ENCODE results near the gene SOX5.
"Not testable (repeated sequence)": the region's sequence is repeated elsewhere in the genome, so short reads cannot be mapped to it uniquely, and the experiment has no call there.

The SOX5 gene

DNA sequence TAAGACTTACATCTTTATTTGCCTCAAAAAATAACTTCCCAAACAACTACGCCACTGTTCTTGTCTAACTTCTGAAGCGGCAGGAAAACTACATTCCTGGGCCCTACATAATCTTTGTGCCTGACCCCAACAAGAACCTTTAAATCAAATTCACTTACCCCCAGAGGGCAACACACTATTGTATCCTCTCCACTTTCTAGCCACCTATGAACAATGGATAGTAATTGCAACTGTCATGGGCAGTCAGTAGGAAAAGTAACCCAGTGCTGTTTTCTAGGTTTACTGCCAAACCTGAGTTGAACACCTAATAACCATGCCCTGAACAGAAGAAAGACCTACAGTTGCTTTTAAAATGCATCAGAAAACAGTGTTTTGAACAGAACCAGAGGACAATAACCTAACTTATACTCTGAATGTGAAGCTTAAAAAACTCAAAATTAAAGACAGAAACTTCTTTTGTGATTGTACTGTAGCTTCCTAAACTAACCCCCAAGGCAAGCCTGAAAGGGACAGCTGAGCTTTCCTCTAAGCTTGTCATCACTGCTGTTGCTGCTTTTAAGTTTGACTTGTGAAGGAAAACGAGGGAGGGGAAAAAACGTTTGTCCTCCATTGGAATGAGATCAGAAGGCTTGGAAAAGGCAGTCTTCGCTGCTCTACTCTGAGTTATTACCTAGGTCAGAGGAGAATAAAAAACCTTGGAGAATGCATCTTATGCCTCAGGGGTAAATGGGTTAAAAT lies 195.7 kb downstream of the SOX5 start:
- DNase-seq (ENCODE audit: low spot score): no peak

- no peak for DNase-seq (ENCODE audit: low spot score)
Observed at GRCh38 chr12:23752245-23752644, 197.2 kb downstream of the SOX5 start.

GRCh38 chr12:23751641-23752040 lies 197.8 kb downstream of the SOX5 start:
- no peak for DNase-seq (ENCODE audit: low spot score)

DNA sequence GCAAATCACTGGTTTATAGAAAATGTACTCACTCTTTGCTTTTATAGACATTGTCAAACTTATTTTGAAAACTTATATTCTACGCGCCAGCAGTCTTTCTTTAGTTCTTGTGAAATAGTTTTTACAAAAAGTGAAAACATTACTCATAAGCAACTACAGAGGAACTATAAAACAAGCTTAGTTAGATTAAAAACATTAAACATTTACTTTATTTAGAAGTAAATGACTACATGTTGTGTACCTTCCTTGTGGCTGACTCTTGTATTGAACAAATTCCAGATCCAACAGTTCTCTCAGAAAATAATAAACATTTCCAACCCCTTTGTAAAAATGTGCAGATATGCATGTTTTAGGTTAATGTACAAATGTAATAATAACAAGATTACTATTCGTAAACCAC lies 198.5 kb downstream of the SOX5 start:
- no peak for DNase-seq (ENCODE audit: low spot score)

DNA sequence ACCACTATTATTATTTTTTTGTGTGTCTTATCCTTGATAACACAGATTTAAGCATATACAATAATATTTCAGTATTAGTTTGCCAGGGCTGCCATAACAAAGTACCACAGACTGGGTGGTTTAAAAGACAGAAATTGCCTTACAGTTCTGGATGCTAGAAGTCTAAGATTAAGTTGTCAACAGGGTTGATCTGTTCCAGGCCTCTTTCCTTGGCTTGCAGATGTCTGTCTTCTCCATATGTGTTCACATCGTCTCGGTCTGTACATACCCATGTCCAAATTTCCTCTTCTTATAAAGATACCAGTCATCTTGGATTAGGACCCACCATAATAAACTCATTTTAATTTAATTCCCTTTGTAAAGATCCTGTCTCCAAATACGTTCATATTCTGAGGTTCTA lies 204.8 kb downstream of the SOX5 start:
- DNase-seq (ENCODE audit: low spot score): no peak

- DNase-seq (ENCODE audit: low spot score): no peak
Observed at GRCh38 chr12:23742574-23742973, 206.9 kb downstream of the SOX5 start.

DNA sequence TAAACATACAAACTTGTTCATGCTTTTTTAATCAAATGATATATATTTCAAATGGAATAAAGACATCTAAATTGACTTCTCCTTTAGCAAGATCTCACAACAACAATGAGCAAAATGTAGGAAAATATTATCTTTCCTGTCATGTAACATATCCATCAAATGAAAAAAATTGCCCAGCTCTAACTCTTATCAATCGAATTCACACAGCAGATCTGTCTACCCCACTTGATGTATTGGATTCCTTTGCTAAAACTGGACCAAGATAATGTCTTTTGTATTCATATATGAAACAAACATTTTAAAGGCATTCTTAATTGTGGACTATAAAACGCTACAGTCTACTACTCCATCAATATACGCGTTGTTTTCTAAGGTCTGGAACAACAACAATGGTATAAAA lies 218.0 kb downstream of the SOX5 start:
- DNase-seq (ENCODE audit: low spot score): no peak

GRCh38 chr12:23731035-23731434 lies 218.4 kb downstream of the SOX5 start:
- DNase-seq (ENCODE audit: low spot score): no peak

GRCh38 chr12:23729359-23729758 lies 220.1 kb downstream of the SOX5 start:
- DNase-seq (ENCODE audit: low spot score): no peak

GRCh38 chr12:23726646-23727045 lies 222.8 kb downstream of the SOX5 start:
- DNase-seq (ENCODE audit: low spot score): no peak

GRCh38 chr12:23722655-23723054 lies 226.8 kb downstream of the SOX5 start:
- no peak for DNase-seq (ENCODE audit: low spot score)

DNA sequence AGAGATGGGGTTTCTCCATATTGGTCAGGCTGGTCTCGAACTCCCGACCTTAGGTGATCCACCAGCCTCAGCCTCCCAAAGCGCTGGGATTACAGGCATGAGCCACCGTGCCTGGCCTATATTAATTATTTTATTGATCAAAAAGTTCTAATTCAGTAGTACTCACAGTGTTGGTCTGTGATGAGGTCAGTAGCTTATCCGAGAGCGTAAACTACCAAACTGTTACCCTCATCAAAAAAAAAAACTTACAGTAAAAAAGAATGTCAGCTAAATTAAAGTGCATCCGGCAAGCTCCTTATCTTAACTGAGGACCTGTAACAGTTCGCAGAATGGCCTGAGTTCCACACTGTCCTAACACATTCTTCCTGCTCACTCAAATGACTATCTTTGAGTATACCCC lies 228.2 kb downstream of the SOX5 start:
- no peak for DNase-seq (ENCODE audit: low spot score)

GRCh38 chr12:23719493-23719892 lies 230.0 kb downstream of the SOX5 start:
- DNase-seq (ENCODE audit: low spot score): no peak

DNA sequence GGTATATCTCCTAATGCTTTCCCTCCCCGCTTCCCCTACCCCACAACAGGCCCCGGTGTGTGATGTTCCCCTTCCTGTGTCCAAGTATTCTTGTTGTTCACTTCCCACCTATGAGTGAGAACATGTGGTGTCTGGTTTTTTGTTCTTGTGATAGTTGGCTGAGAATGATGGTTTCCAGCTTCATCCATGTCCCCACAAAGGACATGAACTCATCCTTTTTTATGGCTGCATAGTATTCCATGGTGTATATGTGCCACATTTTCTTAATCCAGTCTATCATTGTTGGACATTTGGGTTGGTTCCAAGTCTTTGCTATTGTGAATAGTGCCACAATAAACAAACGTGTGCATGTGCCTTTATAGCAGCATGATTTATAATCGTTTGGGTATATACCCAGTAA lies 239.1 kb downstream of the SOX5 start:
- not testable (repeated sequence) for DNase-seq (ENCODE audit: low spot score)

- DNase-seq (ENCODE audit: low spot score): no peak
Observed at GRCh38 chr12:23708185-23708837, 241.2 kb downstream of the SOX5 start.

GRCh38 chr12:23707270-23707669 lies 242.2 kb downstream of the SOX5 start:
- DNase-seq (ENCODE audit: low spot score): no peak

DNA sequence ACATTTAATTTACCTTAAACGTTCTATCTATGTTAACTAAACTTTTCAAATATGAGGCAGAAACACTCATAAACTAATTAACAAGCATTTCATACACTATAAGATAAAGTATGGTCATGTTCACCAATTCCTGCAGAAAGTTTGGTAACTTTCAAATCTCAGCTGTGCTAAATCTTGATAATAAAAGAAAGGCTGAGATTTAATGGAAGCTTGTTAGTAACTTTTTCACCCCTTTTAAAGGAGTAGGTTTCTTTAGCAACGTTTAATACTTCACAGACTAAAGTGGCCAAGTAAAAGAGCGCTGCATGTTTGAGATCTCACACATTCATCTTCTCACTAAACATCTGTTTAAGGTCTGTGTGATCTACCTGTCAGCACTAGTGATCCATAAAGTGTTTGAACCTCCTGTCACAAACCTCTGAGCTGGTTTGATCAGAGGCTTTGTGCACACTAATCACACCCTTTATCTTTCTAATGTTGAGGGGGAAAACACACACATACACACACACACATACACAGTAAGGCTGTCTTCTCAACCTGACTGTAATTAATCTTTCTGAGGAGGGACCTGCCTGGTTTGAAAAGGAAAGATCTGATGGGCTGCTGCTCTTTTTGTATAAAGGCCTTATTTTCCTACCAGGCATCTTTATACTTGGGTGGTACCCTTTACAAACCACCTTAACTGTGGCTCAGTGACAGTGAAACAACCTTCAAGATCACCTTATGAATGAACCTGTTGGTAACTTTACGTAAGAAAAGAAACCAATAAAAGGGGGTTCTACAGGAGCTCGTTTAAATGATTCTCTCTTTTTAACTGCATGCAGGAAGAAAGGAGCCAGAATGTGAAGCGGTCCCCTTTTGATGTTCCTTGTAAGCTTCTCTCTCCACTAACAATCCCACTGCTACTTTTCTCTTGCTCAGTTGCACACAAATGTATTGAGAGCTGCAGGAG lies 244.2 kb downstream of the SOX5 start:
- DNase-seq (ENCODE audit: low spot score): no peak

DNA sequence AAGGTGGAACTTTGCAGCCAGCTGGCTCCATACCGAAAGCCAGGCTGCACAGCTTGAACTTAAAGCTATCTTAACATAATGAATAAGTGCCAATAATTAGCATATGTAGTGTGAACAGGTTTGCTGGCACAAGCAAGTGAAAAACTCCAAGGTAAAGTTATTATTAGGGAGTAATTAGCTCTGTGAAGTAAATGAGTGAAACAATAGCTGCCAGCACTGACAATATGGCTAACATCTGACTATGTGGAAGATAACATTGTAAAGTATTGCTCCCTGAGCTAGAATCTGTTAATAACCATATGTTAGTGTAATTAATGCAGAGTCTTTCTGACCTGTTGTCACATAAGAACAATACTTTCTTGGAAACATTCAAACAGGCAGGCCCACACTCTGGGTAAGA lies 246.4 kb downstream of the SOX5 start:
- no peak for DNase-seq (ENCODE audit: low spot score)

DNA sequence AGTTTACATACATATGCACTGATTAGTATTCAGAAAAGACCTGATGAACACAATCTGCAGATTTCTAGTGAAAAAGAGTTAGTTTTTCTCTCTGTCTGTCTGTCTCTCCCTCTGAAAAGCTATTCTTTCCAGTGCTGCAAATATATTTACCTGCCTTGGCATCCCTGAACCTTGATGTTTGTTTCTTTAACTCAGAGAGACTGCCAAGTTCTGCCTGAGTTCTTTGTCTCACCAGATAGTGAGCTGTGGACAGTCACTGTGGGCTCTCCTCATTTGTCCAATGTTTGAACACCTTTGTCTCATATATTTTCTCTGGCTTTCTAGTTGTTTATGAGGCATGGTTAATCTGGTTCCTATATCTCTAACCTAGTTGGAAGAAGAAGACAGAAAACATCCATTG lies 250.4 kb downstream of the SOX5 start:
- no peak for DNase-seq (ENCODE audit: low spot score)

DNA sequence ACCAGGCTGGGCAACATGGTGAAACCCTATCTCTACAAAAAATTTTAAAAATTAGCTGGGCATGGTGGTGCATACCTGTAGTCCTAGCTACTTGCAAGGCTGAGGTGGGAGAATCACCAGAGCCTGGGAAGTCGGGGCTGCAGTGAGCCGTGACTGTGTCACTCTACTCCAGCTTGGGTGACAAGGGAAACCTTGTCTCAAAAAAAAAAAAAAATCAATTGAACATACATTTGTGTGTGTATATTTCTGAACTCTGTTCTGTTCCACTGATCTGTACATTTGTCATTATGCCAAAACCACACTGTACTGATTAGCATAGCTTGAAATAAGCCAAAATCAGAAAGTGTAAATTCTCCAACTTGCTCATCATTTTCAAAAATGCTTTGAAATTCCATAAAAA lies 254.6 kb downstream of the SOX5 start:
- no peak for DNase-seq (ENCODE audit: low spot score)

- DNase-seq (ENCODE audit: low spot score): no peak
Observed at GRCh38 chr12:23694307-23694706, 255.2 kb downstream of the SOX5 start.

DNA sequence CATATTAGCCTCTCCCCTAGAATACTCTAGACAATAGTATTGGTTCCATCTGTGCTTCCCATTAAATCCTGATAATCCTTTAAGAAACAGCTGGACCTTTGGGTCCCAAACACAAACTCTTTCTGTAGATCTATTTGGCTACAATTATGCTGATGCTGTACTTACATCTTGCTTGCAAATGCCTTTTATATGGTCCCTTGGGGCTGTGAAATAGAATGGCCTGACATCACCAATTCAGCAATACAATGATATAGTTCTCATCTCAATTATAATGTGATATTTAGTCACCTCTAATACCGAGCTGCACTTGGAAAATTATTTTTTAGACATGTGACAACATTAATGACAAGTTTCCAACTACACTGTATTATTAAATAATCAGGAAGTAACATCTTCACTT lies 261.5 kb downstream of the SOX5 start:
- DNase-seq (ENCODE audit: low spot score): no peak

DNA sequence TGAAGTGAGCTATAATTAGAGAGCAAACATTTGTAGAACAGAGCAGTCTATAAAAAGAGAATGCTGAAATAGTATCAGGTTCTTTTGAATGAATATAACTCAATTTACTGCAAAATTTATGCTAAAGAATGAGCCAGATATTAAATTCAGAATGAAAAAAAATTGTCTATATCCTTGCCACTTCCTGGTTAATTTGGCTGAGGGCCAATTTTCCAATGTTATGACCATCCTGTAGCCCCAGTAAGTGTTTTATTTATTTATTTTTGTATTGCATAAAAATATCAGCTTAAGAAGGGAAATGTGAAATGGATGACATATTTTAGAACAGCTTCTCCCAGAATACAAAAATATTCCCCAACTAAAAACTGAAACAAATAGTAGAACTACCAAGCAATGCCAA lies 263.4 kb downstream of the SOX5 start:
- no peak for DNase-seq (ENCODE audit: low spot score)

All from AG20443 (cell line).